Measurements from ENCODE around the gene ZNF444. TPM values are rescaled to one million over a fixed set of nuclear protein-coding genes. Genes with fewer than 3 reads are reported as not detected.

ZNF444 gene
- total RNA-seq (2014; rRNA removed) (40.0 and 65.0 TPM in 2 replicates), Bru-seq, nascent RNA (percentile 74 among the genes with signal in this experiment), BruChase-seq, experiment 1, labeled RNA remaining after a 6-hour chase (percentile 80 among the genes with signal in this experiment), BruChase-seq, experiment 2, labeled RNA remaining after a 2-hour chase (percentile 81 among the genes with signal in this experiment)
- long read RNA-seq, full-length matches to known transcripts = 30 of 65 reads
- long read RNA-seq, partial matches to known transcripts = 7 of 65 reads
- long read RNA-seq, other reads (novel, unspliced or antisense) = 28 of 65 reads

- CTCF ChIA-PET = interaction anchor here (0.6 to 1.0 kb wide), 2 partner anchors 31 to 113 kb away, joined by 3 to 4 read pairs; no protein-coding TSS in a partner anchor
- Histone ChIP-seq H4K20me1 (ENCODE audit: low read length) (no peaks in the 10 kb centered on the region), H3K27ac (ENCODE audit: low read length) (peak within 1 kb of the TSS; percentile 41), H3K4me1 (ENCODE audit: insufficient read depth, low read length) (peaks cover 21% of the 10 kb centered on the region), H3K9ac (ENCODE audit: low read length) (peak within 1 kb of the TSS; percentile 67), H3F3A (ENCODE audit: low read length, unreplicated experiment) (no peaks in the 10 kb centered on the region), H3K9me3 (ENCODE audit: low read length) (no peaks in the 10 kb centered on the region), H3K4me2 (ENCODE audit: low read length) (peak within 1 kb of the TSS; percentile 91), H3K79me2 (ENCODE audit: low read length) (peaks cover 40% of the 10 kb centered on the region), H3K9me2 (replicated peaks; ENCODE audit: low read length) (no peaks in the 10 kb centered on the region), H3K36me3 (ENCODE audit: low read depth, low read length) (no peaks in the 10 kb centered on the region), H2AFZ (ENCODE audit: low read length) (peak within 1 kb of the TSS; percentile 91), H3K4me3 (ENCODE audit: low read length) (peak within 1 kb of the TSS; percentile 80), H3K27me3 (ENCODE audit: low read length) (no peaks in the 10 kb centered on the region)
- ATAC-seq (peak; percentile 88), DNase-seq (peak; percentile 99)
- TF ChIP-seq EZH2 (IDR thresholded peaks at IDR 0.05; ENCODE audit: low read length, unreplicated experiment) (no peak), EZH2phosphoT487 (IDR thresholded peaks at IDR 0.05; ENCODE audit: borderline replicate concordance, low read length) (no peak), CTCF (conservative IDR thresholded peaks at IDR 0.05; ENCODE audit: low read depth, low read length) (no peak)
- intact Hi-C loops (cut with micrococcal nuclease) = loop anchor here (1.0 to 5.0 kb wide), 3 partner anchors 19 to 337 kb away; partner anchors contain the start of genes ZNF667 and ZNF787
- no TSS peak for BruUV-seq (replicated peaks)
- POLR2A ChIA-PET (ENCODE audit: unreplicated experiment) = no interaction called here
Measured at GRCh38 chr19:56140583-56141416, at the start of gene ZNF444. Gene ZNF444 (plus strand): TSS chr19:56141287. CDS start chr19:56146912, 5,625 bp downstream.

- no peak for ATAC-seq
- peaks cover 66% of the 10 kb centered on the region for H3K79me2 ChIP-seq (ENCODE audit: low read length)
- no peaks in the 10 kb centered on the region for H3K4me1 ChIP-seq (ENCODE audit: insufficient read depth, low read length)
- H3K27ac ChIP-seq (ENCODE audit: low read length) = no peak overlapping the region
- H3K27me3 ChIP-seq (ENCODE audit: low read length) = no peaks in the 10 kb centered on the region
- BruUV-seq (replicated peaks) = no TSS peak
- no peaks in the 10 kb centered on the region for H3K9me3 ChIP-seq (ENCODE audit: low read length)
- ChIA-PET CTCF (no interaction called here), POLR2A (ENCODE audit: unreplicated experiment) (no interaction called here)
- no peak for TF ChIP-seq EZH2 (IDR thresholded peaks at IDR 0.05; ENCODE audit: low read length, unreplicated experiment)
- TF ChIP-seq EZH2phosphoT487 (IDR thresholded peaks at IDR 0.05; ENCODE audit: borderline replicate concordance, low read length) = no peak
- no peak for TF ChIP-seq CTCF (conservative IDR thresholded peaks at IDR 0.05; ENCODE audit: low read depth, low read length)
- peaks cover 24% of the 10 kb centered on the region for H3K36me3 ChIP-seq (ENCODE audit: low read depth, low read length)
- H3K9me2 ChIP-seq (replicated peaks; ENCODE audit: low read length) = no peaks in the 10 kb centered on the region
- intact Hi-C loops (cut with micrococcal nuclease) = no loop called here
- no peaks in the 10 kb centered on the region for H3F3A ChIP-seq (ENCODE audit: low read length, unreplicated experiment)
- no peak overlapping the region for H2AFZ ChIP-seq (ENCODE audit: low read length)
- H3K9ac ChIP-seq (ENCODE audit: low read length) = no peak overlapping the region
- no peak for DNase-seq
- peaks cover 29% of the 10 kb centered on the region for H4K20me1 ChIP-seq (ENCODE audit: low read length)
- no peak overlapping the region for H3K4me3 ChIP-seq (ENCODE audit: low read length)
- no peak overlapping the region for H3K4me2 ChIP-seq (ENCODE audit: low read length)
Measured at GRCh38 chr19:56091751-56092546, 49.1 kb upstream of the ZNF444 start.
